HG03460 (cell line): ENCODE data around the gene FLVCR2.

Experiments
- ATAC-seq: cut with Tn5 transposase; IDR thresholded peaks from one replicate; pipeline ENCODE4 v1.9.1; 2021; ENCODE audit not compliant: unreplicated experiment

The FLVCR2 gene, protein sequence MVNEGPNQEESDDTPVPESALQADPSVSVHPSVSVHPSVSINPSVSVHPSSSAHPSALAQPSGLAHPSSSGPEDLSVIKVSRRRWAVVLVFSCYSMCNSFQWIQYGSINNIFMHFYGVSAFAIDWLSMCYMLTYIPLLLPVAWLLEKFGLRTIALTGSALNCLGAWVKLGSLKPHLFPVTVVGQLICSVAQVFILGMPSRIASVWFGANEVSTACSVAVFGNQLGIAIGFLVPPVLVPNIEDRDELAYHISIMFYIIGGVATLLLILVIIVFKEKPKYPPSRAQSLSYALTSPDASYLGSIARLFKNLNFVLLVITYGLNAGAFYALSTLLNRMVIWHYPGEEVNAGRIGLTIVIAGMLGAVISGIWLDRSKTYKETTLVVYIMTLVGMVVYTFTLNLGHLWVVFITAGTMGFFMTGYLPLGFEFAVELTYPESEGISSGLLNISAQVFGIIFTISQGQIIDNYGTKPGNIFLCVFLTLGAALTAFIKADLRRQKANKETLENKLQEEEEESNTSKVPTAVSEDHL

DNA sequence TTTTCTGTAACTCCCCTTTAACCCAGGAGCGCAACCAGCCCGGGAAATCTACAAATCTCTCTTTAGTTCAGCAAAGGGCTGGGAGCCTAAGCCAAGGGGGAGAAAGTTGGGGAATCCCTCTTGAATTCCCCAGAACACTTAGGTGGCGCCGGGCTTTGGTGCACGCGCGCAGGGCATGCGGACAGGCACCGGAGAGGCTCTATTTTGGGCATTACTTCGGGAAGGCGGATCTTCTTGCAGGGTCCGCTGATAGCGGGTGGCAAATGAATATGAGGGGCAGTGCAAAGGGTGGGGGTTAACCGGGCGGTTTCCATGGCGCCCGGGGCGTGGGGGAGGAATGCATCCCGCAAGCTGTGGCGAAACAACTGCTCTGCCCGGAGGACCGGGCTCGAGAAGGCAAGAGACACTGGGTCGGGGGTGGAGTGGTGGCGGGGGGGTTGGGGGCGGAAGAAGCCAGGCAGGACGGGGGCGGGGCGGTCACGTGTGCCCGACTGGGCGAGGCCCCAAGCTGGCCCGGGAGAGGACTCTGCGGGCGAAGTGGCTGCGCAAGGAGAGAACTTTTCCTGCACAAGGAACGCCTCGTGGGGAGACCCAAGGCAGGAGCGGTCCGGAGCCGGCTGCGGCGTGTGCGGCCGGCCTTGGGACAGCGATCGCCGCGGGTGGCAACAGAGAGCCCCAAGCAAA is at the start of gene FLVCR2:
FLVCR2 (plus strand) TSS at position 519 of the 684 bp plus-strand sequence. CDS start 353 bp downstream, outside the sequence.
- no peak for ATAC-seq

DNA sequence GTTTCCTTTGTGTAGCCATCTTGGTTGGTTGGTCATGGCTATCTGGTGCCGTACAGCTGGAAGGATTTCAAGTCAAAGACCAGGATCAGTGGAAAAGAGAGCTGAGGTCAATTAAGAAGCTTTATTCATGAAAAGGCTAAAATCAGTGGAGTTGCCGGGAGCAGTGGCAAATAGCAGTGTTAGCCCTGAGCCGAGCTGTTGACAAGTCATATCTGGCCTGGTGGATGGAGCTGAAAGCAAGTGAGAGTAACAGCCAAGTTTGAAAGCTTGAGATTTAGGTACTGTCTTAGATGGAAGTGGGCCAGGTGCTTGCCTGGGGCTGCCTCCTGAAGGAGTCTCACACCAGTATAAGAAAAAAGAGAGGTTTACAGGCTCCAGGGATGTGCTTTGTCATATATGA is 47.2 kb upstream of the FLVCR2 start:
- ATAC-seq, result no peak

DNA sequence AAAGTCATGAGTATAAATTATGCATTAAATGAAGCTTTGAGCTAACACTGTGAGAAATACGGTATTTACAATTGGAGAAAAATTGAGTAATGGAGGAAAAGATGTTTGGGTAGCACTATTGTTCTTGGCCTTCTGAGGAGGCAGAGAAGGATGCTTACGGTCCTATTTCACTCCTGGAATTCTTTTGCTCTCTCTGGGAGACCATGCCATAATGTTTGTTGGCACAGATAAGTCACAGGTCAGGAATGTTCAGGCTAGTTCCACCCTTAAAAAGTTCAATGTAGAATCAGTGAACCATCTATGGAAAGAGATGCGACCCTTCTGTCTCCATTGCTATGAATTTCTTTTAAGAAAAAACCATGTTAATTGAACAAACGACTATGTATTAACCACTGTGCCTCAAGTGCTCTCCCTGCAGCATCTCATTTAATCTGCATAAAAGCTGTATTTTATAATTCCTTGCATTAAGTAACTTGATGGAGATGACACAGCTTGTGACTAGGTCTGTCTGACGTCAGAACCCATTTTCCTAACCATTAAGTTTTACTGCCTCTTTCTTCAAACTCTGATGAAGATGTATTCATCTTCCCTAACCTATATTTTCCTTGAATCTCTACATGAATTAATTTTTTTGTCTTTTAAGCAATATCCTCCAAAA is 46.6 kb upstream of the FLVCR2 start:
- no peak for ATAC-seq

DNA sequence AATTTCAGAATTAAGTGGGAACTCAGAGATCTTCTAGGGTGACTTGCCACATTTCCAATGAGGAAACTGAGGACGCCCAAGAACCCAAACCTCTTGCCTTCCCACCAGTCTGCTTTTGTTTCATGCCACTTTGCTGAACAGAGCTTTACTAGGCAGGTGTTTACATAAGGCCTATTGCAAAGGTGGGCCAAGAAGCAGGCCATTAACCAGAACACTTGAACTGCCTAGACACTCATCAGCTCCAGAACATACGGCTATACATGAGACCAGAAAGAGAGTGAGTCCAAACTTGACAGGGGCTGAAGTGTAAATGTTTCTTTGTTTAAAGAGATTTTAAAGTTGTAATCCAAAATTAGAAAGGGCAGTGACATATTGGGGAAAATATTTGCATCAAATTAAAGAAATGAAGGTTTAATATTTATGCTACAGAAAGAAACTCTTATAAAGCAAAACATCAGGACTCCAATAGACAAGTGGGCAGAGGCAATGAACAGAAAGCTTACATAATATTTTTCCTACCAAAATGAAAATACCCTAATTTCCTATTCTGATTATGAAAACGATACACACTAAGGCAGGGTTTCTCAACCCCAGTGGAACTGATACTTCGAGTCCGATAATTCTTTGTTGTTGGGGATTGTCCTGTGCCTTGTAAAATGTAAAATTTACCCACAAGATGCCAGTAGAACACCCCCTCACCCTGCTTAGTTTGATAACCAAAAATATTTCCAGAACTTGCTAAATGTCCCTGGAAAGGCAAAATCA is 44.4 kb upstream of the FLVCR2 start:
- no peak for ATAC-seq

DNA sequence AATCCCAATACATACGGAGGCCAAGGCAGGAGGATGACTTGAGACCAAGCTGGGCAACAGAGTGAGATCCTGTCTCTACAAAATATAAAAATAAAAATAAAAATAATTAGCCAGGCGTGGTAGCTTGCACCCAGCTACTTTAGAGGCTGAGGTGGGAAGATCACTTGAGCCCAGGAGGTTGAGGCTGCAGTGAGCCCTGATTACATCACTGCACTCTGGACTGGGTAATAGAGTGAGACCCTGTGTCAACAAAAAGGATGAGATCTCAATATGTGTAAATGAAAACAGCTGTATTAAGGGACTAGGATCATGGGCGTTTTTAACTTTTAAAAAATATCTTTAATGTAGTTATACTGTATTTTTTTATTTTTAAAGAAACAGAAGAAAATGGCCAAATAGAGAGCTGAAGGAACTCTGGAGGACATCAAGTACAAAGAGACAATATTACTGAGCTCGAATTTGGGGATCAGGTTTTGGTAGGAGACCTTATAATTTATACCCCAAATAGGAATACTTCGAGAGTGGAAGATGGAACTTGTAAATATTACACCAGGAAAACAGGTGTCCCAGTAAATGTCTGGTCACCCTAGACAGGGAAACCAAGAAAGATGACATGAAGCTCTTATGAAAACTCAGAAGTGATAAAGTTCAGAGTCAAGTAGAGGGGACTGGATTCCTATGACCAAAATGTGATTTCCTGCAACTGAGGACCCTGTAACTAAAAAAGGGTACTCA is 43.1 kb upstream of the FLVCR2 start:
- no peak for ATAC-seq

DNA sequence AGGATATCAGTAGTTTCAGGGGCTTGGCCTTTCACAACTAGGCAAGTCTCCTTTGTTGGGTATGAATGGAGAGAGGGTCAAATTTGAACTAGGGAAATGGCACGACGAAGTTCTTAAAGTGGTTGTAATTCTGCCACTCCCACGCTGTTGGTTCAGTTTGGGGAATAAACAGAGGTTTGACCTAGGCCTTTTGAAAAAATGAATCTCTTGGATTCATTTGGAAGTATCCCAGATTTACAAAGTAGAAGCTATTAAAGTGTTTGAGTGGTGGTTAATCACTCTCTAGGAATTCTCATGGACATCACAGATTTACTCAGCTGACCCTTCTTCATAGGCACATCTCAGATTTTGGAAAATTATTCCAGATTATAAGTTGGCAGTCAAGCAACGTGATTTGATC is 41.3 kb upstream of the FLVCR2 start:
- no peak for ATAC-seq

DNA sequence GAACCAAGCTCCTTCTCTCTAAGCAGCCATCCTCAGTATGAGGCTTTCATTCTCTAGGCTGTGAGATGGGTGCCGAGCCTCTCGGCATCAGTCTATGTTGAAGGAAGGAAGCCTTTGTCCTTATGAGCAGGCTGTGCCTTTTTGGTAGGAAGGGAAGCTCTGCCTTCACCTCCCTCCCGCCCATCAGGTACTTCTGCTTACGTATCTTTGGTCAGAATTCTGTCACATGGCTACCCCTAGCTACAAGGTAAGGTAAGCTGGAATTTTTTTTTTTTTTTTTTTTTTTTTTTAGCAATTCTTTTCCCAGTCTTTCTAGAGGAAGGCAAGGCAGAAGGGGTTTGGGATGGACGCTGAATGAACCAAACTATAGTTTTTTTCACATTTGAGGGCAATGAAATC is 39.3 kb upstream of the FLVCR2 start:
- no peak for ATAC-seq

DNA sequence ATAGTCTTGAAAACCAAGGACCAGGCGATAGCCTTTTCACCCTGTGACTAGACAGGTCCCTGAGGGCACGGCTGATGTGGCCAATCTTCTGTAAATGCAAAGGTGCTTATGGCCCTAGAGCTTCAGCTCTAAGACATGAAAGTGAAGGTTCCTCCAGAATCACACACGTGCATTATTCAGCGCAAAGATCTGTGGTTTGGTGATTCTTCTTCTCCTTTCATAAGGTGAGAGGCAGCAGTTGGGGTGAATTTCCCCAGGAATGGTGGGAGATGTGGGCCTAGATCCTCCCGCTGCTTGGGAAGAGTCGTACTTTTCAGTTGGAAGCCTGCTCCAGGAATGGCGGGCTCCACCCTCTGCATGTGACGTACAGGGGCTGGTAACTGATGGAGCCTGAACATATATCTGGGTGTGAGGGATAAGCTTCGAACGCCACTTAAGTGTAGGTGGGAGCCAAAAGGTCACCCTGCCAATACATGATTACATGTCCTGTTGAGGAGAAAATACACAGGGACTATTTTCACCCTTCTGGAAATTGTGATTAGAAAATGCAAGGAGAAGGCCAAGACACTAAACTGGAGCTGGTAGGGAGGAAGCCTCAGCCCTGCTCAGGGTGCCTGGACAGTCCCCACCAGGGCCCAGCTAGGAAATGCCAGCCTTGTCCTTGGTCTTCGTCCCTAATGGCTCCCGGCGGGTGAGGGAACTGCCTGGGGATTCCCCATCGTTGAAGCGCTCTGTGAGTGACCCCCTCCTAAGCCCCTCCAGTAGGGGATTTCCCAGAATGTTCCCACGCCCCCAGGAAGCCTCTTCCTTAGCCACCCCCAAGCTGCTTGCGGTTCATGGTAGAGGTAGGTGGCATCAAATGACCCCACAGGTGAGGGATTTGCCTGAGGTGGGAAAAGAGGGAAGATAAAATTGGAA is 38.6 kb upstream of the FLVCR2 start:
- ATAC-seq, result peak; percentile 53

DNA sequence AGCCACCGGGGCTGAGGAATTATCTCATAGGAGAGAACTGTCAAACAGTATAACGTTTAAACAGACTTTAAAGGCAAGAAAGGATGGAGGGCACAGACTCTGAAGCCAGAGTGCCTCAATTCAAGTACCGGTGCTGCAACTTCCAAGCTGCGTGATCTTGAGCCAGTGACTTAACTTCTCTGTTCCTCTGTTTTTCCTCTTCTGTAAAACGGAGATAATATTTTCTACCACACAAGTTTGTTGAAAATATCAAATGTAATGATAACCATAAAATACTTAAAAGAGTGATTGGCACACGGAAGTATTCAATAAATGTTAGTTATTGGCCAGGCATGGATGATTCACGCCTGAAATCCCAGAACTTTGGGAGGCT is 38.0 kb upstream of the FLVCR2 start:
- ATAC-seq, result no peak

DNA sequence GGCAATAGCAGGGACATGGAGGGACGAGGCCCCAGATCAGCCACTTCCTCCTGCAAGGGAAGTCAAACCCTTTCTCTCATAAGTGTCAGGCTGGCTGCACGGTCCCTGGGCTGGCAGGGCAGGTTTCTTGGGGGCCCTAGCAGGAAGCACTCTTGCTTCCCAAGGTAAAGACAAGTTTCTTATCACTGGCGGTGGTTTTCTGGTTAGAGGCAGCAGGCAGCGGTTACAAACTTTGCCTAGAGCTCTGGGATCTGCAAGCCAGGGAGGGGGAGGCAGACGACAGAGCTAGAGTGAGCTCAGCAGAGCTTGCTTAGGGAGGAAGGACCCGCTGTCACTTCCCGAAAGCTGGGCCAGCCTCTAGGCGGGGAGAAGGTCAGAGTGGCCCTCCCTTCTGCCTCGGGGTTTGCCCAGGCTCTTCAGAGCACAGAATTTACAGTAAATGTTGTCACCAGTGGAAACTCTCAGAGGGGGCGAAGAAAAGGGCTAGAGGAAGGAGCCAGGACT is 35.8 kb upstream of the FLVCR2 start:
- ATAC-seq, result peak; percentile 64

DNA sequence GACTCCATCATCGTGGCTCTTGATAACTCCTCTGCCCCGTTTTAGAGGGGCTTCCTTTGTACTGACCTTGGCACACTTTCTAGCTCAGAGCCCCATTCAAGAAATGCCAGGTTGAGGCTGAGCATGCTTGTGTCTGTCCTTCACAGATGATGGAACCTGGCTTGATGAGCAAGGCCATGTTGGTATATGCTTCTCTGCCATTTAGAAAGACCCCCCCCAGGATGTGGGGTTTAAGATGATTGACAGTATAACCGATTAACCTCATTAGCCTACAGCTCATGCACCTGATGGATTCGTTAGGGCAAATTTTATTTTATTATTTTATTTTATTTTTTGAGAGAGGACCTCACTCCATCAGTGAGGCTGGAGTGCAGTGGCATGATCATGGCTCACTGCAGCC is 35.2 kb upstream of the FLVCR2 start:
- no peak for ATAC-seq

DNA sequence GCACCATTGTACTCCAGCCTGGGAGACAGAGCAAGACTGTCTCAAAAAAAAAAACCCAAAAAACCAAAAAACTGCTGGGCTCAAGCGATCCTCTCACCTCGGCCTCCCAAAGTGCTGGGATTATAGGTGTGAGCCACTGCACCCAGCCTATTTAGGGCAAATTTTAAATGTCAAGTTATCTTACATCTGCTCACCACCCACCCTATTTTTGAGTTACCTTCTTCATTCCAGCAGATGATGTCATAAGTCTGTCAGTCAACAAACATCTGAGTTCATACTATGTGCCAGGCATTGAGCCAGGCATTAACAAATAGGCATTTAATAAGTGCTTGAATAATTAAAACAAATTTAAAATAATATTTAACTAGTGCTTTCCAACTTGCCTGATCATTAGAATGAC is 34.6 kb upstream of the FLVCR2 start:
- ATAC-seq, result no peak

DNA sequence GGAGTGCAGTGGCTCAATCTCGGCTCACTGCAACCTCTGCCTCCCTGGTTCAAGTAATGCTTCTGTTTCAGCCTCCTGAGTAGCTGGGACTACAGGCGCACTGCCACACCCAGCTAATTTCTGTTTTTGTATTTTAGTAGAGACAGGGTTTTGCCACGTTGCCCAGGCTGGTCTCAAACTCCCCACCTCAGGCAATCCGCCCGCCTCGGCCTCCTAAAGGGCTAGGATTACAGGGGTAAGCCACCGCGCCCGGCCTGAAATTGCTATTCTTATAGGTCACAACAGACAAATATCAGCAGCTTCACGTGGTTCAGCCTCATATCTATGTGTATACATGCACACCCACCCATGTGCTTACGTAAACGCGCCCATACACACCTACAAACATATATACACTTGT is 32.5 kb upstream of the FLVCR2 start:
- ATAC-seq, result no peak

DNA sequence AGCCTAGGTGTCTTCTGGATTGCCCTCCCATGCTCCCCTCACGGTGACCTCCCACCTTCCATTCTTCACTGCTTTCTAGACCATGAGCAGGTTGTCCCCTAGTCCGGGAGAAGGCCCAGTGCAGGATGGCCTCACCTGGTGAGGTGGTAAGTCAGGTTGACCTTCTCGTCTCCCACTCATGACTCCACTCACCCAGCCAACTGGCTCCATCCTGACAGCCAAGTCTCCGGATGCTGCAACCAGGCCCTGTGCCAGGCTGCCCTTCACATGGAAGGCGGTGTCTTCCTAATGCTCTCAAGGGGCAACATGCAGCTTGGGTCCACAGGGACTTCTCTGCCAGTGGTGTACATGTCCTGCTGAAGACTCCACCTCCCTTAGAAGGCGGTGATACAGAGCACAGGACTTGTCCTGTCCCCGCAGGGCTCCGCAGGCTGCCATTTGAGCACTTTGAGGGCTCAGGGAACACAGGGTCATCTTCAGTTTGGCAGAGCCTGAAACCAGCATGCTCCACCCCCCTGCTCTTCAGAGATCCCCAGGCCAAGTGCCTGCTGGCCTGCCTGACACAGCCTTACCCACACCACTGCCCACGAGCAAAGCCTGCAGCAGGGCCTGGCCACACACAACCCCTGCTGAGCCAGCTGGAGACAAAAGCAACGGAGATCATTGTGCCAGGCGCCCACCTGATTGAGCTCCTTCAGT is 30.7 kb upstream of the FLVCR2 start:
- no peak for ATAC-seq

DNA sequence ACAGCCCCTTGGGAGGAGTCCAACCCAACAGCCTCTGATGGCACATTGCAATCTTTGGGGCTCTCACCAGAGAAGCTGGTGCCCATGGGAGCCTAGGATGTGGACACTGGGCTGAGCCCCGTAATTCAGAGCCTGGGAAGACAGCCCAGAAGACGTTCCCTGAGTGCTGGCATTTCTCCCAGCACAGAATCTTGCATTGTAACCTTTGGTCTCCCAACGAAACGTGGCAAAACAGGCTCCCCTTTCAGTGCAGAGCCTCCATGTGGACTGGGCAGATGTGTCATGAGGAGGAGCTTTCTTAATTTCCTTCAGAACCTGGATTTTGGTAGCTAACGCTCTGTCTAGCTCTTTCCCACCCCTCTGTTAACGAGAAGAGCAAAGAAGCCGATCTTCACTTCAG is 29.9 kb upstream of the FLVCR2 start:
- ATAC-seq, result no peak

DNA sequence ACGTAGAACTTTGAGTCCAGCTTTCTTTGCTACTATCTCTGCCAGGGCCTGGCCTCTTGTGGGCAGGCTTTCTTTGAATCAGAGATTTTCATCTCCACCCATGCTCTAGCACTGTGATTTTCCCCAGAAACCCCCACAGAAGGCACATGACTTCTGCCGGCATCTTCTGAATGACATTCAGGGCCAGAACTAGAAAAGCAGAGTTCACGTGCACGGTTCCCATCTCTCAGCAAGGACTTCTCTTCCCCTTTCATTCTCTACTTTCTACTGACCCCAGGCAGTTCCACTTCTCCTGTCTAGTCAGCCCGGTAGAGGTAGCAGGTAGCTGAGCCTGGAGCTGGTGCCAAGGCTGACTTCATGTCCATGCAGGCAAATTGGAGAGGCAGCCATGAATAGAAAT is 29.3 kb upstream of the FLVCR2 start:
- peak; percentile 48 for ATAC-seq

DNA sequence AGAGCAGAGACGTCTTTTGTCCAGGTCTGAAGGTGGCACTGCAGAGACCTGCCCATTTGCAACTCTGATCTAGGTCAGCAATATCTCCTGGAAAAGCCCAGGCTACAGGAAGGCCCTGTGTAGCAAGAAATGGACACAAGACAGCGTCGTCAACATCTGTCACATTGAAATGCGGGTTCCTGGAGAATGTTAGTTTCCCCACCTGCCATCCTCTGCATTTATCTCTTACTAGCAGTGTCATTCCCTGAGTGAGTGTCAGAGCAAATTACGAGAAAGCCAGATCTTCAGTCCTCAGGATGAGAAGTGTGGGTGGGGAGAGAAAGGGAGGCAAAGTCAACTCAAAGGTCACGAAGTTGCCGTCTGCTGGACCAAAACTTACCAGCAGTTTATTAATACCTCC is 27.4 kb upstream of the FLVCR2 start:
- no peak for ATAC-seq

DNA sequence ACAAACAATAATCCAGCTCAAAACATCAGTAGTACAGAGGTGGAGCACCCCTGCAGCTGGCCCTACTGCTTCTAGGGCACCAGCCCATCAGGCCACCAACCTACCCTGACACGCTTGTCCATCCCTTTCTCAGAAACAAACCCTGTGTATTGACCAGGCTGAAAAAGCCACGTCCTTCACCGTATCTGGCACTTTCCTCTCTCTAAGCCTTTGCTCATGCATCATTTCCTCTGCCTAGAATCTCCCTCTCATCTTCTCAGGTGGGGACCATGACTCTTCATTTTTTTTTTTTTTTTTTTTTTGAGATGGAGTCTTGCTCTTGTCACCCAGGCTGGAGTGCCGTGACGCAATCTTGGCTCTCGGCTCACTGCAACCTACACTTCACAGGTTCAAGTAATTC is 25.3 kb upstream of the FLVCR2 start:
- no peak for ATAC-seq
